Mucosa of descending colon (tissue), 3 donors: ENCODE data around the gene GPR32. TPM values are rescaled to one million over a fixed set of nuclear protein-coding genes. Genes with fewer than 3 reads are reported as not detected.

Experiments used
- ATAC-seq: fragments of 200-7000 bp; cut with Tn5 transposase; one replicate; pipeline ENCODE4 v1.9.1; 2020; ENCODE audit warnings: mild to moderate bottlenecking, moderate library complexity
- DNase-seq, 3 donors: peaks; one replicate each; pipeline ENCODE4 v3.0.0-alpha.2; 2020
- H3K36me3 ChIP-seq: fragments of 200-600 bp; one replicate; pipeline ENCODE4 v1.8.0; 2021; ENCODE audit warnings: low read depth, mild to moderate bottlenecking
- H3K4me1 ChIP-seq: fragments of 200-600 bp; one replicate; pipeline ENCODE4 v1.8.0; 2021; ENCODE audit warnings: low read depth, mild to moderate bottlenecking
- H3K4me3 ChIP-seq: fragments of 200-600 bp; one replicate; pipeline ENCODE4 v1.8.0; 2021; ENCODE audit warnings: mild to moderate bottlenecking
- H3K9me3 ChIP-seq: fragments of 200-600 bp; one replicate; pipeline ENCODE4 v1.8.0; 2021; ENCODE audit warnings: mild to moderate bottlenecking
- intact Hi-C, 2 donors: fragments of 100-400 bp; cut with DNase I in 1 of 2; cut with micrococcal nuclease in 1 of 2; formaldehyde crosslinking; loops; one replicate each; pipeline versions ENCODE4 v1.11.0 to v1.11.1; 2022; cut with DNase I, micrococcal nuclease
- total RNA-seq, 3 donors: library from RNA; stranded (reverse); fragmentation: NEBNext Ultra II Directional in 2 of 3; extraction: Animal tissue kit (Norgen Biotek cat#: 25700) in 2 of 3; gene quantifications; one replicate each; pipeline versions ENCODE4 v1.2.1 to v1.2.4, GENCODE V29; 2021 to 2023
- TF ChIP-seq, protein P1 (sequence below): fragments of 200-600 bp; IDR thresholded peaks from one replicate; pipeline ENCODE4 v1.8.0; 2022; ENCODE audit warnings: antibody characterized with exemption, mild to moderate bottlenecking
- donor health status: DM: no; HTN: no; CAD: no; lungs with moderate emphysema.
- donor health status: DM: no; HTN: no; CAD: no.
- donor health status: DM: no; HTN: yes; CAD: no.

The GPR32 gene
- total RNA-seq, 3 donors from 2014 or later: not detected

DNA sequence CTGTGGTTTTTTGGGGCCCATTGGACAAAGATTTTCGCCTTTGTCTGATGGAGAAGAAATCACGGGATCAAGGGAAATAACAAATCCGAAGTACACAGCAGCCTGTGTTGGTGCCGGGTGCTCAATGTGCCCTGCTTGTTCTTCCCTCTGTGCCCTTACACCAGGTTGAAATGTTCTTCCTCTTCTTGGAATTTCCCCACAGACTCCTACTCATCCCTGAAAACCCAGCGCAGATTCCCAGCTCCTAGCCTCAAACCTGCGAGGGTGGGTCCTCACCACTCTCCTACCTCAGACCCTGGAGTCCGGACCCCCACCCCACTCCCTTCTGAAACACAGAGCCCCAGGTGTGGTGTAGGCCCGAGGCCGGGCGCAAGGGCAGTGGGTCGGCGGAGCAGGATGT is 15.1 kb downstream of the GPR32 start:
- Histone ChIP-seq H3K36me3 (no peaks in the 10 kb centered on the region), H3K4me3 (no peak overlapping the region), H3K4me1 (peaks cover 4% of the 10 kb centered on the region), H3K9me3 (no peaks in the 10 kb centered on the region)
- TF ChIP-seq, protein P1, sequence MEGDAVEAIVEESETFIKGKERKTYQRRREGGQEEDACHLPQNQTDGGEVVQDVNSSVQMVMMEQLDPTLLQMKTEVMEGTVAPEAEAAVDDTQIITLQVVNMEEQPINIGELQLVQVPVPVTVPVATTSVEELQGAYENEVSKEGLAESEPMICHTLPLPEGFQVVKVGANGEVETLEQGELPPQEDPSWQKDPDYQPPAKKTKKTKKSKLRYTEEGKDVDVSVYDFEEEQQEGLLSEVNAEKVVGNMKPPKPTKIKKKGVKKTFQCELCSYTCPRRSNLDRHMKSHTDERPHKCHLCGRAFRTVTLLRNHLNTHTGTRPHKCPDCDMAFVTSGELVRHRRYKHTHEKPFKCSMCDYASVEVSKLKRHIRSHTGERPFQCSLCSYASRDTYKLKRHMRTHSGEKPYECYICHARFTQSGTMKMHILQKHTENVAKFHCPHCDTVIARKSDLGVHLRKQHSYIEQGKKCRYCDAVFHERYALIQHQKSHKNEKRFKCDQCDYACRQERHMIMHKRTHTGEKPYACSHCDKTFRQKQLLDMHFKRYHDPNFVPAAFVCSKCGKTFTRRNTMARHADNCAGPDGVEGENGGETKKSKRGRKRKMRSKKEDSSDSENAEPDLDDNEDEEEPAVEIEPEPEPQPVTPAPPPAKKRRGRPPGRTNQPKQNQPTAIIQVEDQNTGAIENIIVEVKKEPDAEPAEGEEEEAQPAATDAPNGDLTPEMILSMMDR: no peak
- intact Hi-C loops: no loop called here
- ATAC-seq (no peak), DNase-seq (no peak)

DNA sequence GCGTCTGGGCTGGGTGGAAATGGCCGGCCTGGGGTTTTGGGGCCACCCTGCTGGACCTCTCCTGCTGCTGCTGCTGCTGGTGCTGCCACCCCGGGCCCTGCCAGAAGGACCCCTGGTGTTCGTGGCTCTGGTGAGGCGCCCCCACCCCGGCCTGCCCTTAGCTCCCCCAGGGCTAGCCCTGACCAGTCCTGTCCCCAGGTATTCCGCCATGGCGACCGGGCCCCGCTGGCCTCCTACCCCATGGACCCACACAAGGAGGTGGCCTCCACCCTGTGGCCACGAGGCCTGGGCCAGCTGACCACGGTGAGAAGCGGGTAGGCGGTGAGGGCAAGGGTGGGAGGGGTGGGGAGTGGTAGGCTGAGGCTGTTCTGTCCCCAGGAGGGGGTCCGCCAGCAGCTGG is 20.1 kb downstream of the GPR32 start, which contains the start of gene ACP4:
Gene ACP4 (plus strand): TSS at position 20 of the 400 bp plus-strand sequence. CDS start 0 bp downstream, at position 20.
- no peak within 1 kb of the TSS for H3K4me3 ChIP-seq
- no peaks in the 10 kb centered on the region for H3K36me3 ChIP-seq
- H3K4me1 ChIP-seq: no peaks in the 10 kb centered on the region
- no peak for ATAC-seq
- no peaks in the 10 kb centered on the region for H3K9me3 ChIP-seq
- no peak for DNase-seq
- intact Hi-C loops: no loop called here
- TF ChIP-seq, protein P1: no peak

DNA sequence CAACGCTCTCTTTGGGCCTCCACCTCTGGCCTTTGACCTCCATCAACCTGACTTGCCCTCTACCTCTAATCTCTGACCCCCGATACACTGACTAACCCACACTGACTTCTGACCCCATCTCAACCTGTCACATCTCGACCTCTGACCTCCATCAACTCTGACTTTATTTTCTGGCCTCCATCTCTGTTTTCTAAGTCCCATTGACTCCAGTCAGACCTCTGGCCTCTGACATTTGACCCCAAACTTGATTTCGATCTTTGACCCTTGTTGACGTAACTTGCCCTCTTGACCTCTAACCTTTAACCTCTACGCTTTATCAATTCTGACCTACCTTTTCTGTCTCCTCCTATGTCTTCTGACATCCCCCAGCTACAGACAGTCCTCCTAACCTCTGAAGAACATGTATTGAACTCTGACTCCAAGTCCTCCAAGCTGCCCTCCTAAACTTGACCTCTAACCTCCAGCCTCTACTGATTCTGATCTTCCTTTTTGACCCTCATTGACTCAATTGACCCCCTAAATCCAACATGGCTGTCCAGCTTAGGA is 20.7 kb downstream of the GPR32 start:
- Histone ChIP-seq H3K4me3 (no peak overlapping the region), H3K36me3 (no peaks in the 10 kb centered on the region), H3K9me3 (no peaks in the 10 kb centered on the region), H3K4me1 (no peaks in the 10 kb centered on the region)
- DNase-seq: no peak
- intact Hi-C loops: no loop called here
- TF ChIP-seq, protein P1: no peak
- no peak for ATAC-seq

DNA sequence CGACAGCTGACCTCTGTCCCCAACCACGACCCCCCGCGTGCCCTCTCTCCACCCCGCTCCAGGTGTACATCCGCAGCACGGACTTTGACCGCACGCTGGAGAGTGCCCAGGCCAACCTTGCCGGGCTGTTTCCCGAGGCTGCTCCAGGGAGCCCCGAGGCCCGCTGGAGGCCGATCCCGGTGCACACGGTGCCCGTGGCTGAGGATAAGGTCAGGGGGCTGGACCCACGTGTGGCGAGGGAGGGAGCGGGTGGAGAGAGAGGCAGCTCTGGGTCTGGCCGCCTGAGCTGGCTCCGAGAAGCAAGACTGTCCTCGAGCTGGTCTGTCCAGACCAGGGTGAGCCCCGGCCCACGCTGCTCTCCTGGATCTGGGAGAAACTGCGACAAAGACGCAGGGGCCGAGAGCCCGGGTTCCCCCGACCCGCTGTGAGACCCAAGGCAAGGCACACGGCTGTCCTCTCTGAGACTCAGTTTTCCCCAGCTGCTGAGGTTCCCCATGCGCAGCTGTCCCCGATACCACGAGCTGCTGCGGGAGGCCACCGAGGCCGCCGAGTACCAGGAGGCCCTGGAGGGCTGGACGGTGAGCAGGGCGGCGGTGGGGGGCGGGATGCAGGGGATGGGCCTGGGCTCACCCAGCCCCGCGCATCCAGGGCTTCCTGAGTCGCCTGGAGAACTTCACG is 21.5 kb downstream of the GPR32 start:
- H3K4me1 ChIP-seq: no peaks in the 10 kb centered on the region
- no peaks in the 10 kb centered on the region for H3K36me3 ChIP-seq
- TF ChIP-seq, protein P1: no peak
- no peaks in the 10 kb centered on the region for H3K9me3 ChIP-seq
- H3K4me3 ChIP-seq: no peak overlapping the region
- intact Hi-C loops: no loop called here
- DNase-seq: no peak
- no peak for ATAC-seq

DNA sequence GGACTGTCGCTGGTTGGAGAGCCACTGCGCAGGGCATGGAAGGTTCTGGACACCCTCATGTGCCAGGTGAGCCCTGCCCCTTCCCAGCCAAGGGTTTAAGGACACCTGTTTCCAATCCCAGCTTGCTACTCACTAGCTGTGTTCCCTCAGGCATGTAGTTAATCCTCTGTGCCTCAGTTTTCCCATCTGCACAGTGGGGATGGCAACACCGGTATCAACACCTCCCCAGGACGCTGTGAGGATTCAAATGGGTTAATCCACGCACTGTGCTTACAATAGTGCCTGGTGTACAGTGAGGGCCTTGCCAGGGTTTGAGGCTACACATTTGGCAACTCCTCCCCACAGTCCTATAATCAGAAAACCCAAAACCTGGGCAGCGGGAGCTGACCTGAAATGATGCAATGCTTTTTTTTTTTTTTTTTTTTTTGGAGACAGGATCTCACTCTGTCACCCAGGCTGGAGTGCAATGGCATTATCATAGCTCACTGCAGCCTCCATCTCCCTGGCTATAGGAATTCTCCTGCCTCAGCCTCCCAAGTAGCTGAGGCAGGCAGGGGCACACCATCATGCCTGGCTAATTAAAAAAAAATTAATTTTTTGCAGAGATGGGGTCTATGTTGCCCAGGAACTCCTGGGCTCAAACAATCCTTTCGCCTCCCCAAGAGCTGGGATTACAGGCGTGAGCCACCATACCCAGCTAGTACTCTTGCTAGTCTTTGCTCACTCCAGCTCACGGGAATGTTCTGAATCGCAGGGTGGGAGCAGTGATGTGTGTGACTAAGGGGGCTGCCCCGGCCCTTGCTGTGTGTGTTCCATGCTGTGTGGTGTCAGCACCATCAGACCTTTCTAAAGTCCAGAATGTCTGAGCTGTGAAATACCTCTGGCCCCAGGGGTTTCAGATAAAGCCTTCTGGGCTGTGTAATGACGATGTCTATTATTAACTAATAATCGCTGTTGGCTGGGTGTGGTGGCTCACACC is 22.3 kb downstream of the GPR32 start:
- TF ChIP-seq, protein P1: no peak
- DNase-seq (no peak), ATAC-seq (no peak)
- intact Hi-C loops: no loop called here
- Histone ChIP-seq H3K9me3 (no peaks in the 10 kb centered on the region), H3K4me1 (no peaks in the 10 kb centered on the region), H3K36me3 (no peaks in the 10 kb centered on the region), H3K4me3 (no peak overlapping the region)
